ENCODE measurements around the gene PPM1M. TPM values are rescaled to one million over a fixed set of nuclear protein-coding genes. Genes with fewer than 3 reads are reported as not detected.

PPM1M gene
- total RNA-seq, 1 donor from 2014 or later: 8.0 TPM

- Mint-ChIP-seq H3K4me3 (no peak overlapping the region), H3K9me3 (no peaks in the 10 kb centered on the region), H3K27me3 (no peaks in the 10 kb centered on the region), H3K36me3 (no peaks in the 10 kb centered on the region), H3K4me1 (ENCODE audit: unreplicated experiment) (no peaks in the 10 kb centered on the region), H3K27ac (no peak overlapping the region)
- TF ChIP-seq CTCF (conservative IDR thresholded peaks at IDR 0.05): no peak
- DNase-seq (ENCODE audit: extremely low spot score, unreplicated experiment): peak; percentile 53
Observed at GRCh38 chr3:52226229-52226817, 19.2 kb upstream of the PPM1M start.

- TF ChIP-seq CTCF (conservative IDR thresholded peaks at IDR 0.05): no peak
- H3K4me1 Mint-ChIP-seq (ENCODE audit: unreplicated experiment): no peaks in the 10 kb centered on the region
- H3K27ac Mint-ChIP-seq: no peak overlapping the region
- DNase-seq (ENCODE audit: extremely low spot score, unreplicated experiment): no peak
- H3K9me3 Mint-ChIP-seq: no peaks in the 10 kb centered on the region
- H3K27me3 Mint-ChIP-seq: no peaks in the 10 kb centered on the region
- H3K4me3 Mint-ChIP-seq: no peak overlapping the region
- no peaks in the 10 kb centered on the region for H3K36me3 Mint-ChIP-seq
Observed at GRCh38 chr3:52227117-52227516, 18.4 kb upstream of the PPM1M start.

GRCh38 chr3:52227766-52228165, 17.8 kb upstream of the PPM1M start:
- TF ChIP-seq CTCF (conservative IDR thresholded peaks at IDR 0.05): no peak
- no peaks in the 10 kb centered on the region for H3K27me3 Mint-ChIP-seq
- H3K36me3 Mint-ChIP-seq: no peaks in the 10 kb centered on the region
- DNase-seq (ENCODE audit: extremely low spot score, unreplicated experiment): no peak
- H3K4me3 Mint-ChIP-seq: no peak overlapping the region
- H3K4me1 Mint-ChIP-seq (ENCODE audit: unreplicated experiment): no peaks in the 10 kb centered on the region
- H3K27ac Mint-ChIP-seq: no peak overlapping the region
- H3K9me3 Mint-ChIP-seq: no peaks in the 10 kb centered on the region

GRCh38 chr3:52228266-52228665, 17.3 kb upstream of the PPM1M start:
- Mint-ChIP-seq H3K4me1 (ENCODE audit: unreplicated experiment) (no peaks in the 10 kb centered on the region), H3K4me3 (no peak overlapping the region), H3K9me3 (no peaks in the 10 kb centered on the region), H3K27ac (no peak overlapping the region), H3K36me3 (no peaks in the 10 kb centered on the region), H3K27me3 (no peaks in the 10 kb centered on the region)
- no peak for TF ChIP-seq CTCF (conservative IDR thresholded peaks at IDR 0.05)
- no peak for DNase-seq (ENCODE audit: extremely low spot score, unreplicated experiment)

- no peak for DNase-seq (ENCODE audit: extremely low spot score, unreplicated experiment)
- Mint-ChIP-seq H3K27ac (no peak overlapping the region), H3K36me3 (no peaks in the 10 kb centered on the region), H3K4me1 (ENCODE audit: unreplicated experiment) (no peaks in the 10 kb centered on the region), H3K4me3 (no peak overlapping the region), H3K27me3 (no peaks in the 10 kb centered on the region), H3K9me3 (no peaks in the 10 kb centered on the region)
- TF ChIP-seq CTCF (conservative IDR thresholded peaks at IDR 0.05): no peak
Observed at GRCh38 chr3:52228751-52229291, 16.7 kb upstream of the PPM1M start.
